ENCODE measurements around the gene TOPORS.

TOPORS gene

DNA sequence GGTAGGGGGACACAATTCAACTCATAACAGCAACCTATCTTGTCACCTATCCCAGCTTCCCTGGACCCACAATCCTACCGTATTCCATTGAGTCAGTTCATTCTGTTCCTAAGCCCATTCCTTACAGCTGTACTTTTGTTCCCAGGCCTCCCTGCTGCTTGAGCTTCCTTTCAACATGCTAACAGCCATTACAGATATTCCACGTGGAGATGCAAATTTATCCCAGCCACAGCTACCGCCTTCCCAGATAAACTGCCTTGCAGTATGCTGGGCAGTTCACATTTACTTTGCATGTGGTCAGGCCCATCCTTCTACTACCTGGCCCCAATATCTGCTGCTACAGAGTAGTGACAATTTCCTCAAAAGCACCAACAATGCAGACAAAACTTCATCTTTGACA, 49.4 kb downstream of the TOPORS start:
- DNase-seq: no peak
- TF ChIP-seq POLR2A (IDR thresholded peaks at IDR 0.05; ENCODE audit: low read length) (no peak), GATA1 (IDR thresholded peaks at IDR 0.05; ENCODE audit: low read depth, low read length) (no peak)

DNA sequence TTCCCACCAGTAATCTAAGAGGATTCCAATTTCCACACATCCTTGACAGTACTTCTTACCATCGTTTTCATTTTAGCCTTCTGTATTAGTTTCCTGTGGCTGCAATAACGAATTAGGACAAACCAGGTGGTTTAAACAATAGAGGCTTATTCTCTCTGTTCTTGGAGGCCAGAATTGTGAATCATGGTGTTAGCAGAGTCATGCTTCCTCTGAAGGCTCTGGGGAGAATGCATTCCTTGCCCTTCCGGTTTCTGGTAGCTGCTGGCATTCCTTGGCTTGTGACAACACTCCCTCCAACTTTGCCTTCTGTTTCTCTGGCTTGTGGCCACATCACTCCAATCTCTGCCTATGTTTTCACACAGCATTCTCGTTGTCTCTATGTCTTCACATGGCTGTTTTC, 49.9 kb downstream of the TOPORS start:
- no peak for DNase-seq
- TF ChIP-seq GATA1 (IDR thresholded peaks at IDR 0.05; ENCODE audit: low read depth, low read length) (no peak), POLR2A (IDR thresholded peaks at IDR 0.05; ENCODE audit: low read length) (no peak)

DNA sequence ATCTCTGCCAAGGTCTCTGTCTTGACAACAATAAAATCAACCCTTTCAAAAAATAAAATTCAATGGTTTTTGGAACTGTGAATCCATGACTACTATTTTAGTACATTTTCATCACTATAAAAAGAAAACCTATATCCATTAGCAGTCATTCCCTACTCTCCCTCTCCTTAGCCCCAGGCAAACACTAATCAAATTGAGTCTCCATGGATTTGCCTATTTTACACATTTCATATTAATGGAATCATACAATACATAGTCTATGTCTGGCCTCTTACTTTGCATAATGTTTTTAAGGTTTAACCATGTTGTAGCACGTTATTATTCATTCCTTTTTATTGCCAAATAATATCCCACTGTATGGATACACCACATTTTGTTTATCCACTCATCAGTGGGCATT, 50.5 kb downstream of the TOPORS start:
- DNase-seq: no peak
- no peak for TF ChIP-seq GATA1 (IDR thresholded peaks at IDR 0.05; ENCODE audit: low read depth, low read length)
- TF ChIP-seq POLR2A (IDR thresholded peaks at IDR 0.05; ENCODE audit: low read length): no peak

DNA sequence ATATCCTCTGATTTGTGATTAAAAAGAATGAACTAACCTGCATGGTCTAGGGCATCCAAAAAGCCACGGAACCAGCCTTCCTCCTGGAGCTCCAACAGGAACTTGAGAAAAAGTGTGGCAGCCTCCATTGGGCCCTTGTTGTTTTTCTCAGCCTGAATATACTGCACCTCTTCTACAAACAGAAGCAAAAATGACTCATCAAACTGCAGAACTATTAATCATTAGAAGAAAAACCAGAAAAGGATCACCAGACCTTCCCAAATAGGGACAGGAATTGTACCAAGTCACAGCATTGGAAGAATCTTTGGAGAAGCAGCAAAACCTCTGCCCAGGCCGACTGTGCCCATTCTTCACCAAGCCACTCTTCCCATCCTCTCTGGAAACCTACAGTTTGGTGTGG, 51.6 kb downstream of the TOPORS start:
- DNase-seq: no peak
- TF ChIP-seq POLR2A (IDR thresholded peaks at IDR 0.05; ENCODE audit: low read length) (no peak), GATA1 (IDR thresholded peaks at IDR 0.05; ENCODE audit: low read depth, low read length) (no peak)

GRCh38 chr9:32497921-32498320, 54.5 kb downstream of the TOPORS start:
- DNase-seq: no peak
- TF ChIP-seq POLR2A (IDR thresholded peaks at IDR 0.05; ENCODE audit: low read length): no peak

DNA sequence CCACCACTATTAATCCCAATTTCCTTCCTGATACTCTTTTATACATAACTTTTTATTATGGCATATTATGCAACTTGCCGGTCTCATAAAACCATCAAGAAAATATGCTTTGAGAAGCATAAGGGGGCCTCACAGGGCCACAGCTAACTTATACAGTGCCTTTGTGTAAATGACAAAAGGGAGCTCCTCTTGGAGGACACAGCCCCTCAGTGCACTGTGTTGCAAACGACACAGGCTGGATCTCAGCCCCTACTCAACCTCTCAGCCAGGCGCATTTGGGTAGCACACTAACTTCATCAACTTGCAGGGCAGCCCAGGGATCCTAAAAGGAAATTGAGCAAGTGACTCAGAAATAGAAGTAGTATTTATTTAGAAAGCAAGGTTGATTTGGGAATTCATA, 61.8 kb downstream of the TOPORS start:
- TF ChIP-seq POLR2A (IDR thresholded peaks at IDR 0.05; ENCODE audit: low read length): no peak
- no peak for TF ChIP-seq GATA1 (IDR thresholded peaks at IDR 0.05; ENCODE audit: low read depth, low read length)
- no peak for DNase-seq

Measured in erythroblast (primary cell).